BLaER1 (cell line): ENCODE data around the gene CD109.
"Not testable (repeated sequence)": the region's sequence is repeated elsewhere in the genome, so short reads cannot be mapped to it uniquely, and the experiment has no call there.

ENCODE experiments used
- H3K27ac ChIP-seq: shearing (Covaris generic); formaldehyde crosslinking; 2 replicates; pipeline ENCODE4 v1.8.1; 2022
- H3K27me3 ChIP-seq: shearing (Covaris generic); formaldehyde crosslinking; 2 replicates; pipeline ENCODE4 v1.8.1; 2022
- H3K36me3 ChIP-seq: shearing (Covaris generic); formaldehyde crosslinking; 2 replicates; pipeline ENCODE4 v1.8.1; 2022
- H3K4me1 ChIP-seq: shearing (Covaris generic); formaldehyde crosslinking; 2 replicates; pipeline ENCODE4 v1.8.1; 2022
- H3K4me2 ChIP-seq: shearing (Covaris generic); formaldehyde crosslinking; 2 replicates; pipeline ENCODE4 v1.8.1; 2022
- H3K4me3 ChIP-seq: shearing (Covaris generic); formaldehyde crosslinking; 2 replicates; pipeline ENCODE4 v1.8.1; 2022
- H3K9ac ChIP-seq: shearing (Covaris generic); formaldehyde crosslinking; 2 replicates; pipeline ENCODE4 v1.8.1; 2022
- H3K9me3 ChIP-seq: shearing (Covaris generic); formaldehyde crosslinking; 2 replicates; pipeline ENCODE4 v1.8.1; 2022
- H4K20me1 ChIP-seq: shearing (Covaris generic); formaldehyde crosslinking; 2 replicates; pipeline ENCODE4 v1.8.1; 2022
- Cebpa-rat ChIP-seq: shearing (Covaris generic); IDR thresholded peaks from 2 replicates; pipeline ENCODE4 v1.8.1; 2022

Gene CD109

GRCh38 chr6:73664701-73665100 lies 31.3 kb upstream of the CD109 start:
- H3K27ac ChIP-seq = no peak overlapping the region
- H3K36me3 ChIP-seq = no peaks in the 10 kb centered on the region
- H4K20me1 ChIP-seq = no peaks in the 10 kb centered on the region
- H3K9ac ChIP-seq = no peak overlapping the region
- no peaks in the 10 kb centered on the region for H3K4me1 ChIP-seq
- no peak overlapping the region for H3K4me3 ChIP-seq
- no peaks in the 10 kb centered on the region for H3K27me3 ChIP-seq
- no peak overlapping the region for H3K4me2 ChIP-seq
- no peak for TF ChIP-seq Cebpa-rat
- no peaks in the 10 kb centered on the region; the same call in 1 of the 2 replicates for H3K9me3 ChIP-seq

- Histone ChIP-seq H3K4me3 (no peak overlapping the region), H4K20me1 (no peaks in the 10 kb centered on the region), H3K4me2 (no peak overlapping the region), H3K4me1 (no peaks in the 10 kb centered on the region), H3K27me3 (no peaks in the 10 kb centered on the region), H3K9me3 (no peaks in the 10 kb centered on the region; the same call in 1 of the 2 replicates), H3K27ac (no peak overlapping the region), H3K36me3 (no peaks in the 10 kb centered on the region), H3K9ac (no peak overlapping the region)
- TF ChIP-seq Cebpa-rat = no peak
Observed at GRCh38 chr6:73665686-73666319, 30.2 kb upstream of the CD109 start.

- Histone ChIP-seq H3K36me3 (no peaks in the 10 kb centered on the region), H3K27ac (no peak overlapping the region), H3K4me3 (no peak overlapping the region)
Observed at GRCh38 chr6:73666393-73666792, 29.6 kb upstream of the CD109 start.

GRCh38 chr6:73667798-73668197 lies 28.2 kb upstream of the CD109 start:
- no peaks in the 10 kb centered on the region for H4K20me1 ChIP-seq
- TF ChIP-seq Cebpa-rat = no peak
- H3K4me2 ChIP-seq = no peak overlapping the region
- no peaks in the 10 kb centered on the region for H3K27me3 ChIP-seq
- H3K9ac ChIP-seq = no peak overlapping the region
- H3K36me3 ChIP-seq = no peaks in the 10 kb centered on the region
- H3K27ac ChIP-seq = no peak overlapping the region
- no peak overlapping the region for H3K4me3 ChIP-seq
- peaks cover 5% of the 10 kb centered on the region for H3K4me1 ChIP-seq
- no peaks in the 10 kb centered on the region for H3K9me3 ChIP-seq

More at GRCh38 chr6:73666393-73666792, 29.6 kb upstream of the CD109 start:
- Histone ChIP-seq H3K9ac (no peak overlapping the region), H3K9me3 (no peaks in the 10 kb centered on the region), H3K4me1 (no peaks in the 10 kb centered on the region), H3K4me2 (no peak overlapping the region), H4K20me1 (no peaks in the 10 kb centered on the region), H3K27me3 (no peaks in the 10 kb centered on the region)
- no peak for TF ChIP-seq Cebpa-rat

GRCh38 chr6:73669005-73669404 lies 27.0 kb upstream of the CD109 start:
- no peaks in the 10 kb centered on the region for H3K27me3 ChIP-seq
- peaks cover 10% of the 10 kb centered on the region for H3K4me1 ChIP-seq
- no peak overlapping the region for H3K4me3 ChIP-seq
- H3K36me3 ChIP-seq = no peaks in the 10 kb centered on the region
- H3K4me2 ChIP-seq = no peak overlapping the region
- H4K20me1 ChIP-seq = no peaks in the 10 kb centered on the region
- H3K27ac ChIP-seq = no peak overlapping the region
- H3K9ac ChIP-seq = no peak overlapping the region
- no peak for TF ChIP-seq Cebpa-rat
- H3K9me3 ChIP-seq = no peaks in the 10 kb centered on the region

GRCh38 chr6:73671911-73672685 lies 23.9 kb upstream of the CD109 start:
- TF ChIP-seq Cebpa-rat = no peak
- 0 out of 2 replicates have a peak overlapping the region, but pooled peaks have one; percentile 44 for H3K4me2 ChIP-seq
- no peak overlapping the region for H3K27ac ChIP-seq
- no peaks in the 10 kb centered on the region for H3K27me3 ChIP-seq
- no peaks in the 10 kb centered on the region for H3K36me3 ChIP-seq
- H3K4me3 ChIP-seq = no peak overlapping the region
- H3K4me1 ChIP-seq = peaks cover 10% of the 10 kb centered on the region
- H3K9ac ChIP-seq = no peak overlapping the region
- no peaks in the 10 kb centered on the region for H4K20me1 ChIP-seq
- H3K9me3 ChIP-seq = no peaks in the 10 kb centered on the region

- no peaks in the 10 kb centered on the region for H3K9me3 ChIP-seq
- no peaks in the 10 kb centered on the region for H3K36me3 ChIP-seq
- peaks cover 10% of the 10 kb centered on the region for H3K4me1 ChIP-seq
- no peaks in the 10 kb centered on the region for H3K27me3 ChIP-seq
- no peak overlapping the region for H3K27ac ChIP-seq
- no peak overlapping the region for H3K4me2 ChIP-seq
- no peak overlapping the region for H3K4me3 ChIP-seq
- H4K20me1 ChIP-seq = no peaks in the 10 kb centered on the region
- no peak overlapping the region for H3K9ac ChIP-seq
- no peak for TF ChIP-seq Cebpa-rat
Observed at GRCh38 chr6:73675466-73676098, 20.4 kb upstream of the CD109 start.

- H3K4me1 ChIP-seq = no peaks in the 10 kb centered on the region
- H3K27me3 ChIP-seq = no peaks in the 10 kb centered on the region
- no peak overlapping the region for H3K9ac ChIP-seq
- no peaks in the 10 kb centered on the region for H4K20me1 ChIP-seq
- no peaks in the 10 kb centered on the region for H3K36me3 ChIP-seq
- peaks cover 18% of the 10 kb centered on the region for H3K9me3 ChIP-seq
- H3K4me2 ChIP-seq = peak overlapping the region; percentile 17; the same call in 1 of the 2 replicates
- no peak for TF ChIP-seq Cebpa-rat
- H3K4me3 ChIP-seq = no peak overlapping the region
- no peak overlapping the region for H3K27ac ChIP-seq
Observed at GRCh38 chr6:73679009-73679408, 17.0 kb upstream of the CD109 start.

GRCh38 chr6:73679846-73680245 lies 16.2 kb upstream of the CD109 start:
- not testable (repeated sequence) for H3K9ac ChIP-seq, H4K20me1 ChIP-seq, H3K27ac ChIP-seq, H3K4me1 ChIP-seq, H3K27me3 ChIP-seq, H3K4me2 ChIP-seq, H3K36me3 ChIP-seq, H3K4me3 ChIP-seq
- H3K9me3 ChIP-seq = peaks cover 24% of the 10 kb centered on the region

- H3K9ac ChIP-seq = no peak overlapping the region
- H3K36me3 ChIP-seq = no peaks in the 10 kb centered on the region
- no peaks in the 10 kb centered on the region for H3K27me3 ChIP-seq
- no peak for TF ChIP-seq Cebpa-rat
- H3K9me3 ChIP-seq = peaks cover 24% of the 10 kb centered on the region
- H3K4me1 ChIP-seq = no peaks in the 10 kb centered on the region
- H3K4me3 ChIP-seq = no peak overlapping the region
- no peak overlapping the region for H3K27ac ChIP-seq
- H3K4me2 ChIP-seq = no peak overlapping the region
- no peaks in the 10 kb centered on the region for H4K20me1 ChIP-seq
Observed at GRCh38 chr6:73680289-73680918, 15.6 kb upstream of the CD109 start.

- H3K4me2 ChIP-seq, H4K20me1 ChIP-seq, H3K4me1 ChIP-seq, H3K4me3 ChIP-seq, H3K9ac ChIP-seq, H3K36me3 ChIP-seq, H3K27me3 ChIP-seq, H3K27ac ChIP-seq: not testable (repeated sequence)
- H3K9me3 ChIP-seq = peaks cover 24% of the 10 kb centered on the region
Observed at GRCh38 chr6:73683574-73683973, 12.4 kb upstream of the CD109 start.
